ENCODE results near the gene SKAP2. TPM values are rescaled to one million over a fixed set of nuclear protein-coding genes. Genes with fewer than 3 reads are reported as not detected.

The SKAP2 gene
- polyA plus RNA-seq, 1 donor (not counting 4 experiments of a cell fraction or from before 2014, with no cell fraction given), result 15.0 TPM

DNA sequence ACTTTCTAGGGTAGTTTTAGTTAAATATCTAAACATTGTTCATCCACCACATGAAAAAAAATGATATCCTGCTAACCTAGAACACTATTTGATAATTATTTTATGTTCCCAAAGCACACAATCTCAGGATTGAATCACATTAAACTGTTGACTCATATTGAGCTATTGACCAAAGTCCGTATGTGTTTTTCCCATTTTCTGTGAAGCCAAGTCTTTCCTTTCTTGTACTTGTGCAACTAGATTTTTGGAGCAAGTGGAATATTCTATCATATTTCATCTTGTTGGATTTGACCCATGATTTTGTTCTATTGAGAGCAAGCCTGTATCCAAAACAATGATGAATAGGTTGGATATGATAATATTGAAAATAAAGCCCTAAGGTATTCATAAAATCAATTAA lies 164.6 kb downstream of the SKAP2 start:
- Histone ChIP-seq H3K4me1 (ENCODE audit: control insufficient read depth, extremely low read depth, insufficient read depth, low read length) (no peaks in the 10 kb centered on the region), H2AFZ (ENCODE audit: control insufficient read depth, low read length) (no peak overlapping the region), H3K4me2 (ENCODE audit: control insufficient read depth, extremely low read depth, insufficient read depth, low read depth, low read length) (no peak overlapping the region), H3K9ac (ENCODE audit: control insufficient read depth, extremely low read depth, insufficient read depth, low read length) (no peak overlapping the region), H3K79me2 (ENCODE audit: control insufficient read depth, insufficient read depth, low read length) (no peaks in the 10 kb centered on the region), H3K36me3 (ENCODE audit: control insufficient read depth in 2 of 2, extremely low read depth in 1 of 2, insufficient read depth in 2 of 2, low read length in 2 of 2) (no peaks in the 10 kb centered on the region), H3K9me3 (ENCODE audit: control insufficient read depth, low read depth, low read length) (no peaks in the 10 kb centered on the region), H3K27me3 (ENCODE audit: control insufficient read depth, extremely low read depth, insufficient read depth, low read length) (no peaks in the 10 kb centered on the region), H4K20me1 (ENCODE audit: control insufficient read depth, extremely low read depth, insufficient read depth, low read length) (no peaks in the 10 kb centered on the region), H3K27ac (ENCODE audit: control insufficient read depth, insufficient read depth, low read length) (no peak overlapping the region), H3K4me3 (ENCODE audit: control insufficient read depth in 2 of 3, extremely low read depth in 1 of 3, insufficient read depth in 2 of 3, low read depth in 1 of 3, low read length in 3 of 3) (no peak overlapping the region), H3K9me1 (ENCODE audit: control insufficient read depth, extremely low read depth, insufficient read depth, low read length) (no peaks in the 10 kb centered on the region)
- no peak for DNase-seq (ENCODE audit: low read depth, low spot score)
- no peak for TF ChIP-seq CTCF (optimal IDR thresholded peaks at IDR 0.05 in 1 of 3, IDR thresholded peaks at IDR 0.05 in 1 of 3, conservative IDR thresholded peaks at IDR 0.05 in 1 of 3; ENCODE audit: extremely low read depth in 1 of 3, insufficient read depth in 2 of 3, low read length in 3 of 3)
- TF ChIP-seq EZH2 (IDR thresholded peaks at IDR 0.05; ENCODE audit: low read length), result no peak
- dilution Hi-C loops (cut with MboI; ENCODE audit: extremely low pct_ligation_motif_present, low sequenced_read_pairs), result no loop called here
- FAIRE-seq, result no peak

- no peak overlapping the region for H3K4me2 ChIP-seq (ENCODE audit: control insufficient read depth, extremely low read depth, insufficient read depth, low read depth, low read length)
- H2AFZ ChIP-seq (ENCODE audit: control insufficient read depth, low read length), result no peak overlapping the region
- no peaks in the 10 kb centered on the region for H4K20me1 ChIP-seq (ENCODE audit: control insufficient read depth, extremely low read depth, insufficient read depth, low read length)
- H3K79me2 ChIP-seq (ENCODE audit: control insufficient read depth, insufficient read depth, low read length), result no peaks in the 10 kb centered on the region
- FAIRE-seq, result no peak
- H3K4me1 ChIP-seq (ENCODE audit: control insufficient read depth, extremely low read depth, insufficient read depth, low read length), result no peaks in the 10 kb centered on the region
- no peaks in the 10 kb centered on the region for H3K9me3 ChIP-seq (ENCODE audit: control insufficient read depth, low read depth, low read length)
- H3K9me1 ChIP-seq (ENCODE audit: control insufficient read depth, extremely low read depth, insufficient read depth, low read length), result no peaks in the 10 kb centered on the region
- DNase-seq (ENCODE audit: low read depth, low spot score), result no peak
- no peak overlapping the region for H3K9ac ChIP-seq (ENCODE audit: control insufficient read depth, extremely low read depth, insufficient read depth, low read length)
- TF ChIP-seq EZH2 (IDR thresholded peaks at IDR 0.05; ENCODE audit: low read length), result no peak
- no peak for TF ChIP-seq CTCF (optimal IDR thresholded peaks at IDR 0.05 in 1 of 3, IDR thresholded peaks at IDR 0.05 in 1 of 3, conservative IDR thresholded peaks at IDR 0.05 in 1 of 3; ENCODE audit: extremely low read depth in 1 of 3, insufficient read depth in 2 of 3, low read length in 3 of 3)
- H3K36me3 ChIP-seq (ENCODE audit: control insufficient read depth in 2 of 2, extremely low read depth in 1 of 2, insufficient read depth in 2 of 2, low read length in 2 of 2), result no peaks in the 10 kb centered on the region
- no peak overlapping the region for H3K4me3 ChIP-seq (ENCODE audit: control insufficient read depth in 2 of 3, extremely low read depth in 1 of 3, insufficient read depth in 2 of 3, low read depth in 1 of 3, low read length in 3 of 3)
- dilution Hi-C loops (cut with MboI; ENCODE audit: extremely low pct_ligation_motif_present, low sequenced_read_pairs), result no loop called here
- H3K27me3 ChIP-seq (ENCODE audit: control insufficient read depth, extremely low read depth, insufficient read depth, low read length), result no peaks in the 10 kb centered on the region
- H3K27ac ChIP-seq (ENCODE audit: control insufficient read depth, insufficient read depth, low read length), result no peak overlapping the region
Observed at GRCh38 chr7:26698806-26699205, 165.6 kb downstream of the SKAP2 start.

All from keratinocyte (primary cell).